ENCODE data around the gene ANKS3. TPM values are rescaled to one million over a fixed set of nuclear protein-coding genes. Genes with fewer than 3 reads are reported as not detected.

ANKS3 gene
- total RNA-seq, 4 donors from 2014 or later, result 23.3 to 47.8 (median 27.6) TPM

DNA sequence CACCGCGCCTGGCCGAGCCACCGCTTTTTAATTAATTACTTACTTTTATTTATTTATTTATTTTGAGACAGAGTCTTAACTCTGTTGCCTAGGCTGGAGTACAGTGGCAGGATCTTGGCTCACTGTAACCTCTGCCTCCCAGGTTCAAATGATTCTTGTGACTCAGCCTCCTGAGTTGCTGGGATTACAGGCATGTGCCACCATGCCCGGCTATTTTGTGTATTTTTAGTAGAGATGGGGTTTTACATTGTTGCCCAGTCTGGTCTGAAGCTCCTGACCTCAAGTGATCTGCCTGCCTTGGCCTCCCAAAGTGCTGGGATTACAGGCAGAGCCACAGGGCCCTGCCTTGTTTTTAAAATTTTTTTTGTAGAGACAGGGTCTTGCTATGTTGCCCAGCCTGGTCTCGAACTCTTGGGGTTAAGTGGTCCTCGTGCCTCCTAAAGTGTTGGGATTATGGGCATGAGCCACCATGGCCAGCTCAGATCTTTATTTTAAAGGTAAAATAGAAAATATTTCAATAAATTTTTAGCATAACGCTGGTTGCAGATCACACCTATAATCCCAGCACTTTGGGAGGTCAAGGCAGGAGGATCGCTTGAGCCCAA, 59.0 kb downstream of the ANKS3 start:
- Histone ChIP-seq H3K9me3 (no peaks in the 10 kb centered on the region), H3K4me1 (peaks cover 0 to 12% (median 0%) of the 10 kb centered on the region in 3 donors), H3K27me3 (no peaks in the 10 kb centered on the region), H3K27ac (no peak overlapping the region), H3K36me3 (peaks cover 0 to 96% of the 10 kb centered on the region in 2 donors), H3K4me3 (no peak overlapping the region)
- ATAC-seq, result no peak
- 92 to 100% methylated on average over 2 to 9 of the region's 9 CpGs for WGBS, 2 donors (ENCODE audit: low coverage in 1 of 2)
- TF ChIP-seq POLR2A (IDR thresholded peaks at IDR 0.05) (no peak), POLR2AphosphoS5 (IDR thresholded peaks at IDR 0.05) (no peak), EP300 (IDR thresholded peaks at IDR 0.05) (no peak)
- TF ChIP-seq, protein P1, sequence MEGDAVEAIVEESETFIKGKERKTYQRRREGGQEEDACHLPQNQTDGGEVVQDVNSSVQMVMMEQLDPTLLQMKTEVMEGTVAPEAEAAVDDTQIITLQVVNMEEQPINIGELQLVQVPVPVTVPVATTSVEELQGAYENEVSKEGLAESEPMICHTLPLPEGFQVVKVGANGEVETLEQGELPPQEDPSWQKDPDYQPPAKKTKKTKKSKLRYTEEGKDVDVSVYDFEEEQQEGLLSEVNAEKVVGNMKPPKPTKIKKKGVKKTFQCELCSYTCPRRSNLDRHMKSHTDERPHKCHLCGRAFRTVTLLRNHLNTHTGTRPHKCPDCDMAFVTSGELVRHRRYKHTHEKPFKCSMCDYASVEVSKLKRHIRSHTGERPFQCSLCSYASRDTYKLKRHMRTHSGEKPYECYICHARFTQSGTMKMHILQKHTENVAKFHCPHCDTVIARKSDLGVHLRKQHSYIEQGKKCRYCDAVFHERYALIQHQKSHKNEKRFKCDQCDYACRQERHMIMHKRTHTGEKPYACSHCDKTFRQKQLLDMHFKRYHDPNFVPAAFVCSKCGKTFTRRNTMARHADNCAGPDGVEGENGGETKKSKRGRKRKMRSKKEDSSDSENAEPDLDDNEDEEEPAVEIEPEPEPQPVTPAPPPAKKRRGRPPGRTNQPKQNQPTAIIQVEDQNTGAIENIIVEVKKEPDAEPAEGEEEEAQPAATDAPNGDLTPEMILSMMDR (IDR thresholded peaks at IDR 0.05), result no peak

- H3K4me1 ChIP-seq, result no peaks in the 10 kb centered on the region
- no peak overlapping the region for H3K27ac ChIP-seq
- no peaks in the 10 kb centered on the region for H3K27me3 ChIP-seq
- no peak for ATAC-seq
- WGBS, 2 donors (ENCODE audit: low coverage in 1 of 2), result 83 to 88% methylated on average over 8 to 9 of the region's 33 CpGs
- H3K36me3 ChIP-seq, result peaks cover 0 to 96% of the 10 kb centered on the region in 2 donors
- TF ChIP-seq, protein P1 (IDR thresholded peaks at IDR 0.05), result no peak
- TF ChIP-seq EP300 (IDR thresholded peaks at IDR 0.05) (no peak), POLR2A (IDR thresholded peaks at IDR 0.05) (no peak), POLR2AphosphoS5 (IDR thresholded peaks at IDR 0.05) (no peak)
- H3K9me3 ChIP-seq, result no peaks in the 10 kb centered on the region
- no peak overlapping the region for H3K4me3 ChIP-seq
These were observed 60.6 kb downstream of the ANKS3 start for GRCh38 chr16:4673387-4674046.

GRCh38 chr16:4668313-4668960, 65.6 kb downstream of the ANKS3 start:
- no peak overlapping the region for H3K27ac ChIP-seq
- H3K36me3 ChIP-seq, result peaks cover 0 to 99% of the 10 kb centered on the region in 2 donors
- no peak for TF ChIP-seq EP300 (IDR thresholded peaks at IDR 0.05)
- TF ChIP-seq, protein P1 (IDR thresholded peaks at IDR 0.05), result no peak
- TF ChIP-seq POLR2A (IDR thresholded peaks at IDR 0.05), result no peak
- TF ChIP-seq POLR2AphosphoS5 (IDR thresholded peaks at IDR 0.05), result no peak
- peaks cover 0 to 18% (median 0%) of the 10 kb centered on the region in 3 donors for H3K4me1 ChIP-seq
- WGBS, 2 donors (ENCODE audit: low coverage in 1 of 2), result 86% methylated on average over 10 of the region's 10 CpGs
- H3K27me3 ChIP-seq, result no peaks in the 10 kb centered on the region
- H3K4me3 ChIP-seq, result no peak overlapping the region
- no peaks in the 10 kb centered on the region for H3K9me3 ChIP-seq
- ATAC-seq, result no peak

- TF ChIP-seq EP300 (IDR thresholded peaks at IDR 0.05), result no peak
- TF ChIP-seq POLR2AphosphoS5 (IDR thresholded peaks at IDR 0.05), result no peak
- TF ChIP-seq, protein P1 (IDR thresholded peaks at IDR 0.05), result no peak
- TF ChIP-seq POLR2A (IDR thresholded peaks at IDR 0.05), result no peak
- H3K27me3 ChIP-seq, result no peaks in the 10 kb centered on the region
- H3K4me1 ChIP-seq, result peaks cover 0 to 20% (median 0%) of the 10 kb centered on the region in 3 donors
- peaks cover 0 to 97% of the 10 kb centered on the region in 2 donors for H3K36me3 ChIP-seq
- ATAC-seq, result no peak
- 80 to 88% methylated on average over 1 to 11 of the region's 20 CpGs for WGBS, 2 donors (ENCODE audit: low coverage in 1 of 2)
- H3K27ac ChIP-seq, result no peak overlapping the region
- H3K4me3 ChIP-seq, result no peak overlapping the region
- H3K9me3 ChIP-seq, result no peaks in the 10 kb centered on the region
These were observed 66.7 kb downstream of the ANKS3 start for GRCh38 chr16:4667203-4667963.
